WERI-Rb-1 (cell line): ENCODE data around the gene SIGLEC5.

Experiments used
- DNase-seq: peaks from one replicate; pipeline ENCODE4 v3.0.0-alpha.2; 2020
- H3K27ac ChIP-seq: fragments of 250-450 bp; sonication (Bioruptor Pico); 2 replicates; pipeline ENCODE4 v1.5.1; 2020; ENCODE audit warnings: mild to moderate bottlenecking, moderate library complexity
- H3K27me3 ChIP-seq: fragments of 250-450 bp; sonication (Bioruptor Pico); 2 replicates; pipeline ENCODE4 v1.5.1; 2021; ENCODE audit warnings: mild to moderate bottlenecking, low read depth, moderate library complexity; ENCODE audit not compliant: insufficient read depth, severe bottlenecking
- H3K36me3 ChIP-seq: fragments of 250-450 bp; sonication (Bioruptor Pico); 2 replicates; pipeline ENCODE4 v1.5.1; 2020; ENCODE audit warnings: mild to moderate bottlenecking, moderate library complexity
- H3K4me3 ChIP-seq: 2 replicates; pipeline ENCODE4 v1.5.1; 2011; ENCODE audit warnings: low read depth, mild to moderate bottlenecking, control low read depth, low read length
- H3K9me3 ChIP-seq: fragments of 250-450 bp; sonication (Bioruptor Pico); 2 replicates; pipeline ENCODE4 v1.5.1; 2021; ENCODE audit warnings: mild to moderate bottlenecking, moderate library complexity; ENCODE audit not compliant: severe bottlenecking
- TF ChIP-seq, protein P1 (sequence below): IDR thresholded peaks from 2 replicates; pipeline ENCODE4 v1.5.1; 2011; ENCODE audit warnings: low read depth, mild to moderate bottlenecking, control low read depth, inconsistent platforms, low read length

SIGLEC5 gene

DNA sequence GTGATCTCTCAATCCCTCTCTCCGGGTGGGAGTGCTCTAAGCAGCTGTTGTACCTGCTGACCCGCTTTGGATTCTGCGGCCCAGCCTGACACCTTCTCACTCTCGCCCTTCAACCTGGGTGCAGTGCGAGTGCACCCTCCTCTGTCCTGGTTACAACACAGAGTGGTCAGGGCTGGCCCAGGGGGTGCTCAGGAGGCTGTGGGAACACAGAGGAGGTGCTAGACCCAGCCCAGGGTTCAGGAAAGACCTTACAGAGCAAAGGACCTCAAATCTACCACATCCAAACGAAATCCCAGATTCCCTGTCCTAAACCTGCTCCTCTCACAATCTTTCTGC lies 35.5 kb downstream of the SIGLEC5 start:
- H3K9me3 ChIP-seq = peaks cover 4% of the 10 kb centered on the region
- peak overlapping the region; percentile 16; the same call in 1 of the 2 replicates for H3K27ac ChIP-seq
- no peaks in the 10 kb centered on the region for H3K36me3 ChIP-seq
- DNase-seq = no peak
- peaks cover 4% of the 10 kb centered on the region for H3K27me3 ChIP-seq
- TF ChIP-seq, protein P1, sequence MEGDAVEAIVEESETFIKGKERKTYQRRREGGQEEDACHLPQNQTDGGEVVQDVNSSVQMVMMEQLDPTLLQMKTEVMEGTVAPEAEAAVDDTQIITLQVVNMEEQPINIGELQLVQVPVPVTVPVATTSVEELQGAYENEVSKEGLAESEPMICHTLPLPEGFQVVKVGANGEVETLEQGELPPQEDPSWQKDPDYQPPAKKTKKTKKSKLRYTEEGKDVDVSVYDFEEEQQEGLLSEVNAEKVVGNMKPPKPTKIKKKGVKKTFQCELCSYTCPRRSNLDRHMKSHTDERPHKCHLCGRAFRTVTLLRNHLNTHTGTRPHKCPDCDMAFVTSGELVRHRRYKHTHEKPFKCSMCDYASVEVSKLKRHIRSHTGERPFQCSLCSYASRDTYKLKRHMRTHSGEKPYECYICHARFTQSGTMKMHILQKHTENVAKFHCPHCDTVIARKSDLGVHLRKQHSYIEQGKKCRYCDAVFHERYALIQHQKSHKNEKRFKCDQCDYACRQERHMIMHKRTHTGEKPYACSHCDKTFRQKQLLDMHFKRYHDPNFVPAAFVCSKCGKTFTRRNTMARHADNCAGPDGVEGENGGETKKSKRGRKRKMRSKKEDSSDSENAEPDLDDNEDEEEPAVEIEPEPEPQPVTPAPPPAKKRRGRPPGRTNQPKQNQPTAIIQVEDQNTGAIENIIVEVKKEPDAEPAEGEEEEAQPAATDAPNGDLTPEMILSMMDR = no peak
- H3K4me3 ChIP-seq = peak overlapping the region; percentile 75

DNA sequence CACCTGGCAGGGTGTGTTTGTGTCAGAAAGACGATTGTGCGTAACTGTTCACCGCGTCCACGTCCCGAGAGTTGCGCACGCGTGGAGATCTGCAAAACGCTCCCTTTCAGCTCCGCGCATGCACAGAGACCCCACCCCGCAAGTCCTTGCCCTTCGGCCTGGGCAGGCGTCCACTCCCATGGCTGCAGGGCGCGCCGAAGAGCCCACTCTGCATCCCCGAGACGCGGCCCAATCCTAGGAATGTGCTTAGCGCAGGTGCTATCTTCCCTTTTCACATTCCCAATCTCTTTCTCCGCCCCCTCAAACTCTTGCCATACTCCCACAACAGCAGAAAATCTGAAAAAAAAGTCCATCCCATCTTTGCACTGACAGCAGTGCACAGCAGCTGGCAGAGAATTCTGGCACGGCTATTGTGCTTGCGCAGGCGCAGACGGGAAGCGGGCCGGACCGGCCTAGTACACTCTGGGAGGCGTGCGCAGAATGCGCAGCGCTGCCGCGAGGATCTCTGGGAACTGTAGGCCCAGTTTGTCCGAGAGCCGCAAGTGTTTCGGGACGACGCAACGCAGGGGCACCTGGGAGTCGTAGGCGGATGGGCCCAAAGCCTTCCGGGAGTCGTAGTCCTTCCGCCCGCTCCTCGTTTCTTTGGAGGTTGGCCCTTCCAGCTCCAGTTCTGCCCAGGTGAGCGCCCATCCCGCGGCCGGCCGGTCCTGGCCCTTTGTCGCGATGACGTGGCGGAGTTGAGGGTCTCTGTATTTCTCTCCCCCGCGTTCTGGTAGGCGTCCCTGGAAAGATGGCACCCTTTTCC lies 36.0 kb downstream of the SIGLEC5 start:
- TF ChIP-seq, protein P1 = no peak
- Histone ChIP-seq H3K9me3 (peaks cover 2% of the 10 kb centered on the region), H3K4me3 (peak overlapping the region; percentile 75), H3K27ac (peak overlapping the region; percentile 16; the same call in 1 of the 2 replicates), H3K36me3 (no peaks in the 10 kb centered on the region), H3K27me3 (peaks cover 2% of the 10 kb centered on the region)
- peak; percentile 97 for DNase-seq

- Histone ChIP-seq H3K9me3 (no peaks in the 10 kb centered on the region), H3K4me3 (peak overlapping the region; percentile 75), H3K27me3 (no peaks in the 10 kb centered on the region), H3K27ac (no peak overlapping the region), H3K36me3 (no peaks in the 10 kb centered on the region)
- TF ChIP-seq, protein P1 = no peak
- DNase-seq = no peak
Observed at GRCh38 chr19:51593138-51593890, 36.9 kb downstream of the SIGLEC5 start.

DNA sequence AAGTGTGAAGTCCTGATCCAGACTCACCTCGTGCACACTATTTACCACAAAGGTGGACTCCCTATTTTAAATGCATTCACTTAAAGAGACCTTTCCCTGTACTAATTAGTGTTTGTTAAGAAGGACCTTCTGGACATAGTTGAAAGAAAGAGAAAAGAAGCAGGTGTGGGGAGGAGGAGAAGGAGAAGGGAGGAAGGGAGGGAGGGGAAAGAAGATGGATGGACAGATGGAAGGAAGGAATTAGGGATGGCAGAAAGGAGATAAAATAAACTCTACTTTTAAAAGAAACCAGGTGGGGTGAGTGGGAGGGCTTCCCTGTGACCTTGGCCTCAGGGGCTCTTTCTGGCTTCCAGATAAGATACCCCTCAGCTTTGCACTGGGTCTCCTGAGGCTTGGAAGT lies 37.7 kb downstream of the SIGLEC5 start:
- H3K4me3 ChIP-seq = no peak overlapping the region
- H3K27ac ChIP-seq = no peak overlapping the region
- TF ChIP-seq, protein P1 = no peak
- no peaks in the 10 kb centered on the region for H3K9me3 ChIP-seq
- no peaks in the 10 kb centered on the region for H3K36me3 ChIP-seq
- no peaks in the 10 kb centered on the region for H3K27me3 ChIP-seq
- no peak for DNase-seq

DNA sequence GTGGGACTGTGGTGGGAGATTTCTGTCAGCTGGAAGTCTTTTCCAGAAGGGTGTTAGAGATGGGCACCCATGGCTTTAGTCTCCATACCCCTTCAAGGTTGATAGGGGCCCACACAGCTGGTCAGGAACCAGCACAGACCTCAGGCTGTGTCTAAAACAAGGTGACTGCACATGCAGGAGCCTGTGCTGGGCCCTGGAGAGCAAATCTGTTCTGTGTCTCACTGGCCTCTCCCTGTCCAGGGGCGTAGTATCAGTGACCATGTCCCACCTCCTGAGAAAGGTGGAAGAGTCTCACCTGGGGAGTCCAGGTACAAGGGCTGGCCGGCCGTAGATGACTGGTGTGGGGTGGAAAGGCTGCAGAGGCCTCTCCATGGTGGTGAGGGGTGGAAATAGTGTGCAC lies 39.8 kb downstream of the SIGLEC5 start:
- Histone ChIP-seq H3K27me3 (no peaks in the 10 kb centered on the region), H3K27ac (no peak overlapping the region), H3K36me3 (peaks cover 14% of the 10 kb centered on the region), H3K9me3 (peaks cover 2% of the 10 kb centered on the region), H3K4me3 (no peak overlapping the region)
- TF ChIP-seq, protein P1 = no peak
- DNase-seq = no peak
